Stimulated activated naive B cell treated with anti-CD40 and anti-IgM and Interleukin-4, amounts not matched to agents 10 μg/mL and 1 μg/mL and 100 μg/mL, for 72 hours (primary cell): Measurements from ENCODE around the gene HS3ST3A1.

Experiments
- ATAC-seq, 2 donors: fragments of 150-1000 bp; cut with Tn5 transposase; replicated peaks; 2 replicates each; pipeline ENCODE4 v1.10.0; 2021; ENCODE audit warnings: moderate library complexity in 1 of 2
- DNase-seq: peaks from one replicate; pipeline ENCODE4 v3.0.0; 2021
- H3K27ac Mint-ChIP-seq: one replicate; pipeline ENCODE4 v1.8.0; 2022; ENCODE audit warnings: mild to moderate bottlenecking, mixed read lengths
- H3K27me3 Mint-ChIP-seq, 2 donors: one replicate each; pipeline ENCODE4 v1.8.0; 2022; ENCODE audit warnings: mixed read lengths in 2 of 2
- H3K36me3 Mint-ChIP-seq, 2 donors: one replicate each; pipeline ENCODE4 v1.8.0; 2022; ENCODE audit warnings: mixed read lengths in 2 of 2, mild to moderate bottlenecking in 1 of 2
- H3K4me1 Mint-ChIP-seq, 2 donors: one replicate each; pipeline ENCODE4 v1.8.0; 2022; ENCODE audit warnings: mixed read lengths in 2 of 2, mild to moderate bottlenecking in 1 of 2
- H3K4me3 Mint-ChIP-seq, 2 donors: one replicate each; pipeline ENCODE4 v1.8.0; 2022; ENCODE audit warnings: mild to moderate bottlenecking in 2 of 2, mixed read lengths in 2 of 2, moderate library complexity in 1 of 2
- H3K9me3 Mint-ChIP-seq, 2 donors: one replicate each; pipeline ENCODE4 v1.8.0; 2022; ENCODE audit warnings: mixed read lengths in 2 of 2, mild to moderate bottlenecking in 1 of 2

Gene HS3ST3A1

GRCh38 chr17:13619462-13619861, 17.7 kb upstream of the HS3ST3A1 start:
- Mint-ChIP-seq H3K4me3 (no peak overlapping the region), H3K27ac (no peak overlapping the region), H3K9me3 (peaks cover 0 to 3% of the 10 kb centered on the region in 2 donors), H3K27me3 (peaks cover 35 to 41% of the 10 kb centered on the region in 2 donors), H3K4me1 (no peaks in the 10 kb centered on the region), H3K36me3 (no peaks in the 10 kb centered on the region)
- ATAC-seq, result no peak
- no peak for DNase-seq

DNA sequence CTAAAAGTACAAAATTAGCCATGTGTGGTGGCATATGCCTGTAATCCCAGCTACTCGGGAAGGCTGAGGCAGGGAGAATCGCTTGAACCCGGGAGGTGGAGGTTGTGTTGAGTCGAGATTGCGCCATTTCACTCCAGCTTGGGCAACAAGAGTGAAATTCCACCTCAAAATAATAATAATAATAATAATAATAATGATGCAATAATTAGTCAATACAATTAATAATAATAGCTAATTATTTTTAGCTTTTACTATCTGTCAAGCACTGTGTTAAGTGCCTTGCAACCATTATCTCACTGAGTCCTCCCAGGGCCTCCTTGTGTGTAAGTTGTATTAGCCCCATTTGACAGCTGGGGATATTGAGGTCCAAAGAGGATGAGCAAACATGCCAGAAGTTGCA, 14.3 kb upstream of the HS3ST3A1 start:
- H3K4me3 Mint-ChIP-seq, result no peak overlapping the region
- no peak overlapping the region for H3K27ac Mint-ChIP-seq
- DNase-seq, result no peak
- no peak for ATAC-seq
- peaks cover 0 to 2% of the 10 kb centered on the region in 2 donors for H3K9me3 Mint-ChIP-seq
- H3K36me3 Mint-ChIP-seq, result peaks cover 0 to 7% of the 10 kb centered on the region in 2 donors
- H3K4me1 Mint-ChIP-seq, result no peaks in the 10 kb centered on the region
- peaks cover 33 to 42% of the 10 kb centered on the region in 2 donors for H3K27me3 Mint-ChIP-seq

DNA sequence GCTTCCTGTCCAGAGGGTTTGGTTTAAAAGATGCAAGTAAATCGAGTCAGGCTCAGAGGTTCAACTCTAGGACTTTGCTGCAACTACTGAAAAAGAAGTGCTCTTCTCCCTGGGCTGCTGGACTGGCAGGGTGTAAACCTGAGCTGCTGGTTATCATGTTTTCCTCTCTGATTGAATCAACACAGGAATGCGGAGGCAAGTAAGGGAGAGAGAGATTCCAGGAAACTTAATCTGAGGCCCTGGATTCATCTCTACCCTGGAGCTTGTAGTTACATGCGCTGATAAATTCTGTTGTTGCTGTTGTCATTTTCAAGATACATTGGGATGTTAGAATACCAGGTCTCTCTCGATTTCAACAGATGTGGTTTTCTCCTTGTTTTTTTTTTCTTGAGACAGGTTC, 8.2 kb upstream of the HS3ST3A1 start:
- Mint-ChIP-seq H3K27ac (no peak overlapping the region), H3K4me1 (no peaks in the 10 kb centered on the region), H3K9me3 (peaks cover 0 to 2% of the 10 kb centered on the region in 2 donors), H3K27me3 (peaks cover 35 to 58% of the 10 kb centered on the region in 2 donors), H3K36me3 (peaks cover 0 to 7% of the 10 kb centered on the region in 2 donors), H3K4me3 (no peak overlapping the region)
- ATAC-seq (no peak), DNase-seq (no peak)

DNA sequence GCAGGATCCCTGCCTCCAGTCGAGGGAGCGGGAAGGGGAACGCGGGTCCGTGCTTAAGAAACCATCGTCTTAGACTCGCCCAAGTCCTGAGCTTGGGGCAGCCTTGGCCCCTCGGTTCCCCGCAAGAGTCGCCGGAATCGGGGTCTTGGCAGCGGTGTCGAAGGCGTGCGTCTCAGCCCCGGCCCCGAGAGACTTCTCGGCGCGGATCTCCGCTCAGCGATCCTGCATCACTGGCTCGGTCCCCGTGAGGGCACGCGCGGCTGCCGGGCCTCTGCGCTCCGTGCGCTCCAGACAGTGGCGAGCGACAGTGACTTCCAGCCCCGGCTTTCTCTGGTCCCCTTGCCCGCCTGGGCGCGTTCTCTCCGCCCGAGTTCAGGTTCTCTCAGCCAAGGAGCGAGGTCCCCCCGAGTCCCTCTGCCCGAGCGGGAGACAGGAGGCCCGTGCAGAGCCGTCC, 380 bp downstream of the HS3ST3A1 start:
- H3K27me3 Mint-ChIP-seq, result peaks cover 58 to 72% of the 10 kb centered on the region in 2 donors
- peak overlapping the region; percentile 53 to 81 for H3K4me3 Mint-ChIP-seq
- ATAC-seq, result peak; percentile 31 to 58

DNA sequence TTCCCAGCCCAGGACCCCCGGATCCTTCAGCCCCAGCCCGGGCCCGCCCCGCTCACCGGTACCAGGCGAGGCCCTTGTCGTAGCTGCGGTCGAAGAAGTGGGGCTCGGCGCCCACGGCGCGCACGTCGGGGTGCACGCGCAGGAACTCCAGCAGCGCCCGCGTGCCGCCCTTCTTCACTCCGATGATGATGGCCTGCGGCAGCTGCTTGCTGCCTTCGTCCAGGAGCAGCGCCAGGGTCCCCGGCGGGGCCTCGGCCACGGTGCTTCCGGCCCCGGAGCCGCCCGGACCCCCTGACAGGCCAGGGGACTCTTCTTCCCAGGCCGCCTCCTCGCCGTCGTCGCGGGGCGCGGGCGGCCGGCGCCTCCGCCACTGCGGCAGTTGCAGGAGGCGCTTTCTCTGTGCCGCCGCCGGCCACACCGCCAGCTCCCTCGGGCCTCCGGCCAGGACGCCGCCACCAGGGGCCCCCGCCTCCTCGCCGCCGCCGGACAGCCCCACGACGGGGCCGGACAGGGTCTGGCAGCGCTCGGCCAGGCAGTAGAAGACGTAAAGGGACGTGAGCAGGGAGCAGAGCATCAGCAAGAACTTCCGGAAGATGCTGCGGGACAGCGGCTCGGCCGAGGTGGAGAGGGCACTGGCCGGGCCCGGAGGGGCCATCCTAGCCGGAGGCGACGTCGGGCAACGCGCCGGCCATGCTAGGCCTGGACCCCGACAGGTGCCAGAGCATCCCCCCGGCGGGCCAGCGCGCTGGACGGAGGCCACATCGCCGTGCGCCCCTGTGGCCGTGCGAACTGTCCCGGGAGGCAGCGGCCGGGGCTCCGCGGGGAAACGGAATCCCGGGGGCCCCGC, 1.0 kb downstream of the HS3ST3A1 start:
- DNase-seq, result no peak
- H3K9me3 Mint-ChIP-seq, result no peaks in the 10 kb centered on the region
- ATAC-seq, result no peak
- peaks cover 58 to 77% of the 10 kb centered on the region in 2 donors for H3K27me3 Mint-ChIP-seq
- H3K4me3 Mint-ChIP-seq, result no peak overlapping the region
- peaks cover 0 to 2% of the 10 kb centered on the region in 2 donors for H3K36me3 Mint-ChIP-seq
- no peak overlapping the region for H3K27ac Mint-ChIP-seq
- peaks cover 8 to 21% of the 10 kb centered on the region in 2 donors for H3K4me1 Mint-ChIP-seq

More for the DNA sequence above, 380 bp downstream of the HS3ST3A1 start:
- no peaks in the 10 kb centered on the region for H3K9me3 Mint-ChIP-seq
- H3K36me3 Mint-ChIP-seq, result peaks cover 0 to 2% of the 10 kb centered on the region in 2 donors
- no peak overlapping the region for H3K27ac Mint-ChIP-seq
- peaks cover 8 to 21% of the 10 kb centered on the region in 2 donors for H3K4me1 Mint-ChIP-seq
- DNase-seq, result peak; percentile 4

DNA sequence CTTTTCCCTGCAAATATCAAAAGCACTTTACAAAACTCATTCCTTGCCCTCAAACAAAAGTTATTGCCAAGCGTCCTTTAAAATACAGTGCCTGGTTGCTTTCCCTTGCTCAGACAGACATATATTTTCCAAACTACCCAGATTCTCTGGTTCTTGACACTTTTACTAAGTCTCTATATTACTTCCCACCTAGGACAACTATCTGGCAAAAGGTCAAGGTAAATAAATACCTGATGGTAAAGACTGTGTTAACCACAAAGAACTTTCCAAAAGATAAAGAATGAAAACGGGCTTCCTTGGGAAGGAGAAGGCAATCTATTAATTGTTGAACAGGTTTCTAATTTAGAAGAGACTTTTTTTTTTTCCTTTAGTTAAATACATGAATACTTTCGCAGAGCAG, 1.9 kb downstream of the HS3ST3A1 start:
- Mint-ChIP-seq H3K4me1 (peaks cover 9 to 24% of the 10 kb centered on the region in 2 donors), H3K36me3 (peaks cover 0 to 2% of the 10 kb centered on the region in 2 donors), H3K27me3 (peaks cover 60 to 77% of the 10 kb centered on the region in 2 donors), H3K9me3 (no peaks in the 10 kb centered on the region), H3K27ac (no peak overlapping the region), H3K4me3 (peak overlapping the region in 1 of 2 donors; percentile 14)
- ATAC-seq, result no peak
- DNase-seq, result no peak

- Mint-ChIP-seq H3K4me3 (no peak overlapping the region), H3K9me3 (no peaks in the 10 kb centered on the region), H3K27ac (no peak overlapping the region), H3K36me3 (peaks cover 0 to 2% of the 10 kb centered on the region in 2 donors), H3K27me3 (peaks cover 55 to 72% of the 10 kb centered on the region in 2 donors), H3K4me1 (peaks cover 10 to 27% of the 10 kb centered on the region in 2 donors)
- ATAC-seq, result no peak
- no peak for DNase-seq
These were observed 2.6 kb downstream of the HS3ST3A1 start for GRCh38 chr17:13599168-13599577.

DNA sequence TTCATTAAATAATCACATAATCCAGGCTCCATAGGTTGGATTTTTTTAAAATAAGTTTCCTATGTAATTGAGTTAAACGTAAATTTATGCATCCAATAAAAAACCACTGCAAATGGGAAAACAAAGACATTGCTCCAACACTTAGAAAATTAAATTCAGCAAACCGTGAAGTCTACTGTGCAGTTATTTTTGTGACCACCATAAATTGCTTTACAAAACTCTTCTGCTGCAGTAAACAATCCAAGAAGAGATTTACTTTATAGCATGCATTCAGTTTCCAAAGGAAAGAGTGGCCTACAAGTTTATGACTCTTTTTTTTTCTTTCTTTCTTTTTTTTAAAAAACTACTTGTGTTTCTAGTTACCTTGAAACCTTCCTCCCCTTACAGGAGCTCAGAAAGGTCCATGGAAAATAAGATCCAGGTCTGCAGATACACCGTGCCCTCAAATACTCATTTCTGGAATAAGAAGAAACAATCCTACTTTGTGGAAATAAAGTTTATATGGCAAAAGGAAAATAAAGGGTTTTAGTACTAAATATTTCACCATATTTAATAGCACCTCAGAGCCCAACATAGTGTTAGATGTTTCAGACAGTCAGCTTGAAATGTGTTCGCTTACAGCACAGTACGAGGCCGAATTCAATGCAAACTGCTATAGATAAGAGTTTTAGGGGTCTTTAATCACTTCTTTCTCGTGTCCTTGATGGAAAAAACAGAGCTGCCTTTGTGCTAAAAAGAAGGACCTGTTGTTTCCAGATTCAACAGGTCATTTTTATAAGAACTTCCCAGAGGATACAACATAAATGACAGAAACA, 3.2 kb downstream of the HS3ST3A1 start:
- Mint-ChIP-seq H3K9me3 (no peaks in the 10 kb centered on the region), H3K4me3 (no peak overlapping the region)
- no peak for ATAC-seq

GRCh38 chr17:13597723-13598347, 3.9 kb downstream of the HS3ST3A1 start:
- ATAC-seq (peak; percentile 44 to 55), DNase-seq (peak; percentile 8)
- peaks cover 47 to 66% of the 10 kb centered on the region in 2 donors for H3K27me3 Mint-ChIP-seq
- H3K4me3 Mint-ChIP-seq, result no peak overlapping the region
- no peaks in the 10 kb centered on the region for H3K9me3 Mint-ChIP-seq
- no peak overlapping the region for H3K27ac Mint-ChIP-seq
- H3K4me1 Mint-ChIP-seq, result peaks cover 10 to 25% of the 10 kb centered on the region in 2 donors
- H3K36me3 Mint-ChIP-seq, result peaks cover 0 to 2% of the 10 kb centered on the region in 2 donors

More for the DNA sequence above, 3.2 kb downstream of the HS3ST3A1 start:
- Mint-ChIP-seq H3K36me3 (peaks cover 0 to 2% of the 10 kb centered on the region in 2 donors), H3K27ac (no peak overlapping the region), H3K27me3 (peaks cover 53 to 66% of the 10 kb centered on the region in 2 donors), H3K4me1 (peaks cover 10 to 27% of the 10 kb centered on the region in 2 donors)
- DNase-seq, result no peak

GRCh38 chr17:13596241-13596923, 5.3 kb downstream of the HS3ST3A1 start:
- Mint-ChIP-seq H3K36me3 (no peaks in the 10 kb centered on the region), H3K27ac (no peak overlapping the region), H3K9me3 (no peaks in the 10 kb centered on the region), H3K27me3 (peaks cover 38 to 63% of the 10 kb centered on the region in 2 donors), H3K4me1 (peaks cover 3 to 12% of the 10 kb centered on the region in 2 donors), H3K4me3 (no peak overlapping the region)
- ATAC-seq (no peak), DNase-seq (no peak)

- Mint-ChIP-seq H3K9me3 (no peaks in the 10 kb centered on the region), H3K27ac (no peak overlapping the region), H3K4me3 (no peak overlapping the region), H3K36me3 (no peaks in the 10 kb centered on the region), H3K4me1 (peaks cover 3 to 10% of the 10 kb centered on the region in 2 donors), H3K27me3 (peaks cover 38 to 67% of the 10 kb centered on the region in 2 donors)
- DNase-seq, result no peak
- no peak for ATAC-seq
These were observed 6.2 kb downstream of the HS3ST3A1 start for GRCh38 chr17:13595599-13595899.

DNA sequence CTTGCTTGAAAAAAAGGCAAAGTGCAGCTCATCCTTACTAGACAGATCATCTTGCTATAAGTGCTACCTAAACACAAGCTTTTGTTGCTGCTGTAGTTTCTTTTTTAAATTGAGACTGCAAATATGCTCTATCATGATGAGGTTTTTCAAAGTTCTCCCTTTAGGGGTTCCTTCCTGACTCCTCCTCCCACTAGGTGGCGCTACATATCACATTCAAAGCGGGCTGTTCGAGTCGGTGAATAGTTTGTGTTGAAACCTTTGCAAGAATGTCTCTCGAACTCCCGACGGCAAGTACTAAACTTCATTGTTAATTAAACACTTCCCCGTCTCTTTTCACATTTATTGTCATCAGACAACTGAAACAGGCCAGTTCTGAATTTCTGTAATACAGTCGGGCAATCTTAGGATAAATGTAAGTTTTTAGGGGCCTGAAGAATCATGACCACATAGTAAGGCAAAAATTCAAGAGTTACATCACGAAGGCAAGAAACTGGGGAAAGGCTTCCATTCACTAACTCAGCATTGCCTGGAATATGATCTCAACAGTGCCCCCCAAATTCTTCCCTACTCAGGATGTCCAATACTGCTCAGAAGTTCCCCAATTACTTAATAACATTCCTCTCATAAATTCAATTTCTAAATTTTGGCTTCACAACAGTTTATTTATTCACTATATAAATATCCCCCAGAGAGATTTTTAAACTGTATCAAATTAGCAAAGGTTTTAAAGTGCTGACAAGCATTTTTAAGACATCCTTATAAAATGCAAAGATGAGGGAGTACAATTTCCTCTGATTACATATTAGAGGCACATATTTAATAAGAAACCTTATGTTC, 6.7 kb downstream of the HS3ST3A1 start:
- Mint-ChIP-seq H3K27me3 (peaks cover 35 to 62% of the 10 kb centered on the region in 2 donors), H3K9me3 (no peaks in the 10 kb centered on the region), H3K4me3 (no peak overlapping the region), H3K27ac (peak overlapping the region; percentile 59), H3K4me1 (peaks cover 3 to 6% of the 10 kb centered on the region in 2 donors), H3K36me3 (no peaks in the 10 kb centered on the region)
- peak; percentile 50 for DNase-seq
- ATAC-seq, result peak; percentile 63 to 72

GRCh38 chr17:13594310-13594709, 7.4 kb downstream of the HS3ST3A1 start:
- DNase-seq (no peak), ATAC-seq (no peak)
- Mint-ChIP-seq H3K4me1 (peaks cover 5 to 6% of the 10 kb centered on the region in 2 donors), H3K27ac (no peak overlapping the region), H3K27me3 (peaks cover 31 to 62% of the 10 kb centered on the region in 2 donors), H3K4me3 (no peak overlapping the region), H3K36me3 (no peaks in the 10 kb centered on the region), H3K9me3 (no peaks in the 10 kb centered on the region)
